HepG2 (cell line): ENCODE results near the gene CPEB3. TPM values are rescaled to one million over a fixed set of nuclear protein-coding genes. Genes with fewer than 3 reads are reported as not detected.

ENCODE experiments used
- ATF6 ChIP-seq: sonication (generic); formaldehyde crosslinking; conservative IDR thresholded peaks from 2 replicates; pipeline ENCODE4 v1.4.0; 2020; ENCODE audit warnings: missing genetic modification reagents
- CBX5 ChIP-seq: sonication (generic); formaldehyde crosslinking; IDR thresholded peaks from 2 replicates; pipeline ENCODE4 v1.4.0; 2020; ENCODE audit warnings: missing genetic modification reagents, borderline replicate concordance
- DR1 ChIP-seq: sonication (generic); formaldehyde crosslinking; IDR thresholded peaks from 2 replicates; pipeline ENCODE4 v1.8.0; 2021; ENCODE audit warnings: mild to moderate bottlenecking, missing genetic modification reagents, inconsistent platforms
- ETV5 ChIP-seq: IDR thresholded peaks from 2 replicates; pipeline ENCODE4 v1.6.1; 2018; ENCODE audit warnings: missing biosample characterization, missing genetic modification reagents, inconsistent platforms, borderline replicate concordance
- FOXA1 ChIP-seq, 2 experiments: fragments of 450-650 bp in 1 of 2; sonication (generic) in 1 of 2; formaldehyde crosslinking in 1 of 2; IDR thresholded peaks; 2 replicates each; pipeline versions ENCODE4 v1.4.0 to v1.6.1; 2016 to 2020; ENCODE audit warnings: missing genetic modification reagents in 1 of 2
- FOXO1 ChIP-seq: sonication (generic); formaldehyde crosslinking; IDR thresholded peaks from 2 replicates; pipeline ENCODE4 v1.4.0; 2020; ENCODE audit warnings: missing genetic modification reagents
- GABPA ChIP-seq, 2 experiments: IDR thresholded peaks; 2 replicates each; pipeline ENCODE4 v1.6.1; 2011 to 2016; ENCODE audit warnings: low read depth in 2 of 2, low read length in 1 of 2, missing biosample characterization in 1 of 2, missing genetic modification characterization in 1 of 2
- HDAC1 ChIP-seq: sonication (generic); formaldehyde crosslinking; IDR thresholded peaks from 2 replicates; pipeline ENCODE4 v1.5.1; 2020; ENCODE audit warnings: mild to moderate bottlenecking, missing genetic modification reagents
- ISX ChIP-seq: sonication (generic); formaldehyde crosslinking; conservative IDR thresholded peaks from 2 replicates; pipeline ENCODE4 v1.5.0; 2020; ENCODE audit warnings: missing genetic modification reagents
- KMT2B ChIP-seq: IDR thresholded peaks from 2 replicates; pipeline ENCODE4 v1.6.1; 2016; ENCODE audit warnings: missing genetic modification reagents, missing compliant biosample characterization
- MAFK ChIP-seq, 2 experiments: IDR thresholded peaks in 1 of 2; conservative IDR thresholded peaks in 1 of 2; 2 replicates each; pipeline ENCODE4 v1.6.1; 2011; ENCODE audit warnings: improper control_type of control experiment in 2 of 2, low read length in 2 of 2
- MBD4 ChIP-seq: IDR thresholded peaks from 2 replicates; pipeline ENCODE4 v1.6.1; 2012; ENCODE audit warnings: low read length, inconsistent platforms, borderline replicate concordance
- NR2F6 ChIP-seq, 2 experiments: IDR thresholded peaks; 2 replicates each; pipeline ENCODE4 v1.6.1; 2016; ENCODE audit warnings: antibody characterized with exemption in 1 of 2, mild to moderate bottlenecking in 1 of 2
- RFXAP ChIP-seq: sonication (generic); formaldehyde crosslinking; IDR thresholded peaks from 2 replicates; pipeline ENCODE4 v1.4.0; 2020; ENCODE audit warnings: missing genetic modification reagents, borderline replicate concordance
- TP53 ChIP-seq: sonication (generic); formaldehyde crosslinking; conservative IDR thresholded peaks from 2 replicates; pipeline ENCODE4 v1.4.0; 2020; ENCODE audit warnings: missing genetic modification reagents
- ZBTB42 ChIP-seq: sonication (generic); formaldehyde crosslinking; IDR thresholded peaks from 2 replicates; pipeline ENCODE4 v1.5.0; 2020; ENCODE audit warnings: mild to moderate bottlenecking, missing genetic modification reagents
- ZMYM3 ChIP-seq: sonication (generic); formaldehyde crosslinking; IDR thresholded peaks from 2 replicates; pipeline ENCODE4 v1.5.1; 2020; ENCODE audit warnings: mild to moderate bottlenecking, missing genetic modification reagents
- ZNF441 ChIP-seq: sonication (generic); formaldehyde crosslinking; IDR thresholded peaks from 2 replicates; pipeline ENCODE4 v1.7.0; 2021; ENCODE audit warnings: missing genetic modification reagents, borderline replicate concordance
- ZNF547 ChIP-seq: sonication (generic); formaldehyde crosslinking; IDR thresholded peaks from 2 replicates; pipeline ENCODE4 v1.5.1; 2020; ENCODE audit warnings: mild to moderate bottlenecking, missing genetic modification reagents
- ZNF549 ChIP-seq: sonication (generic); formaldehyde crosslinking; IDR thresholded peaks from 2 replicates; pipeline ENCODE4 v1.5.0; 2020; ENCODE audit warnings: missing genetic modification reagents
- ZNF629 ChIP-seq: sonication (generic); formaldehyde crosslinking; conservative IDR thresholded peaks from 2 replicates; pipeline ENCODE4 v1.5.0; 2020; ENCODE audit warnings: missing genetic modification reagents
- ZNF674 ChIP-seq: sonication (generic); formaldehyde crosslinking; IDR thresholded peaks from 2 replicates; pipeline ENCODE4 v1.5.0; 2020; ENCODE audit warnings: low read depth, mild to moderate bottlenecking, missing genetic modification reagents
- polyA plus RNA-seq, 8 experiments: library from polyadenylated mRNA; depleted of rRNA in 3 of 8; stranded (reverse) in 7 of 8; unstranded in 1 of 8; fragments of >200 nt; fragmentation: Illumina TruSeq in 4 of 8; extraction: Trizol in 4 of 8; gene quantifications; 2 replicates each; pipeline versions ENCODE4 v1.2.1 to v1.2.3, GENCODE V29; 2011 to 2016; ENCODE audit warnings: low read depth in 4 of 8, missing spikeins in 1 of 8, mixed read lengths in 1 of 8; ENCODE audit not compliant: insufficient read depth in 1 of 8
- total RNA-seq, 5 experiments: library from RNA; depleted of rRNA; stranded (reverse); fragments of >200 nt; fragmentation: Illumina TruSeq; extraction: Trizol; gene quantifications; 2 replicates each; pipeline ENCODE4 v1.2.3, GENCODE V29; 2016; ENCODE audit warnings: low read depth in 1 of 5
- TF ChIP-seq, protein P1 (sequence below): fragments of 450-650 bp; IDR thresholded peaks from 2 replicates; pipeline ENCODE4 v1.6.1; 2017; ENCODE audit warnings: mild to moderate bottlenecking
- TF ChIP-seq, protein P2 (sequence below): sonication (generic); formaldehyde crosslinking; IDR thresholded peaks from 2 replicates; pipeline ENCODE4 v1.4.0; 2020; ENCODE audit warnings: missing genetic modification reagents, borderline replicate concordance

The CPEB3 gene
- total and polyA plus RNA-seq, 2 of the 13 experiments (the other 11 are each of a cell fraction or from before 2014, with no cell fraction given): 0.66 to 0.70 TPM

DNA sequence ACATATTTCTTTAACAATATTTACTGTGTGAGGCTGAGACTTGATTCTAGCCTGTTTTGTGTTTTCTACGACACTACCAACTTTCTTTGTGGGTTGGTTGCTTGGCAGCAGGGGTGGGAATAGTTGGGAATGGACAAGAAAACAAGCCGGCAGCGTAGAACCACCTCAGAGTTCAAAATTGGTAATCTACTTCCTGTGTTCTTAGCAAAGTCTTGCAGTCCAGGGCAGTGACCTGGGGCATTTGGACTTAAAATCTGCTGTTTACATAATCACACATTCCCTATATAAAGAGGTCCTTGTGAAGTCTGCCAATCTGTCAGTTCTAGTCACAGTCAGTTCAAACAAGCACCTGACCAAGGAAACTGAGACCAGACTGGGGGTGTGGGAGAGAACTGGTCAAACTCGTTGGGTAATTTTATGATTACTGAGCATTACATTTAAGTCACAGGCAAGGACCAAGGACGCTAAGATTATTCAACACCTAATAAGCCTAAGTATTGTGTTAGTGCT lies 167.9 kb downstream of the CPEB3 start (continued):
- no peak for TF ChIP-seq RFXAP (CRISPR knock-in tag)
- TF ChIP-seq, protein P1, sequence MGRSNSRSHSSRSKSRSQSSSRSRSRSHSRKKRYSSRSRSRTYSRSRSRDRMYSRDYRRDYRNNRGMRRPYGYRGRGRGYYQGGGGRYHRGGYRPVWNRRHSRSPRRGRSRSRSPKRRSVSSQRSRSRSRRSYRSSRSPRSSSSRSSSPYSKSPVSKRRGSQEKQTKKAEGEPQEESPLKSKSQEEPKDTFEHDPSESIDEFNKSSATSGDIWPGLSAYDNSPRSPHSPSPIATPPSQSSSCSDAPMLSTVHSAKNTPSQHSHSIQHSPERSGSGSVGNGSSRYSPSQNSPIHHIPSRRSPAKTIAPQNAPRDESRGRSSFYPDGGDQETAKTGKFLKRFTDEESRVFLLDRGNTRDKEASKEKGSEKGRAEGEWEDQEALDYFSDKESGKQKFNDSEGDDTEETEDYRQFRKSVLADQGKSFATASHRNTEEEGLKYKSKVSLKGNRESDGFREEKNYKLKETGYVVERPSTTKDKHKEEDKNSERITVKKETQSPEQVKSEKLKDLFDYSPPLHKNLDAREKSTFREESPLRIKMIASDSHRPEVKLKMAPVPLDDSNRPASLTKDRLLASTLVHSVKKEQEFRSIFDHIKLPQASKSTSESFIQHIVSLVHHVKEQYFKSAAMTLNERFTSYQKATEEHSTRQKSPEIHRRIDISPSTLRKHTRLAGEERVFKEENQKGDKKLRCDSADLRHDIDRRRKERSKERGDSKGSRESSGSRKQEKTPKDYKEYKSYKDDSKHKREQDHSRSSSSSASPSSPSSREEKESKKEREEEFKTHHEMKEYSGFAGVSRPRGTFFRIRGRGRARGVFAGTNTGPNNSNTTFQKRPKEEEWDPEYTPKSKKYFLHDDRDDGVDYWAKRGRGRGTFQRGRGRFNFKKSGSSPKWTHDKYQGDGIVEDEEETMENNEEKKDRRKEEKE: no peak
- TF ChIP-seq, protein P2, sequence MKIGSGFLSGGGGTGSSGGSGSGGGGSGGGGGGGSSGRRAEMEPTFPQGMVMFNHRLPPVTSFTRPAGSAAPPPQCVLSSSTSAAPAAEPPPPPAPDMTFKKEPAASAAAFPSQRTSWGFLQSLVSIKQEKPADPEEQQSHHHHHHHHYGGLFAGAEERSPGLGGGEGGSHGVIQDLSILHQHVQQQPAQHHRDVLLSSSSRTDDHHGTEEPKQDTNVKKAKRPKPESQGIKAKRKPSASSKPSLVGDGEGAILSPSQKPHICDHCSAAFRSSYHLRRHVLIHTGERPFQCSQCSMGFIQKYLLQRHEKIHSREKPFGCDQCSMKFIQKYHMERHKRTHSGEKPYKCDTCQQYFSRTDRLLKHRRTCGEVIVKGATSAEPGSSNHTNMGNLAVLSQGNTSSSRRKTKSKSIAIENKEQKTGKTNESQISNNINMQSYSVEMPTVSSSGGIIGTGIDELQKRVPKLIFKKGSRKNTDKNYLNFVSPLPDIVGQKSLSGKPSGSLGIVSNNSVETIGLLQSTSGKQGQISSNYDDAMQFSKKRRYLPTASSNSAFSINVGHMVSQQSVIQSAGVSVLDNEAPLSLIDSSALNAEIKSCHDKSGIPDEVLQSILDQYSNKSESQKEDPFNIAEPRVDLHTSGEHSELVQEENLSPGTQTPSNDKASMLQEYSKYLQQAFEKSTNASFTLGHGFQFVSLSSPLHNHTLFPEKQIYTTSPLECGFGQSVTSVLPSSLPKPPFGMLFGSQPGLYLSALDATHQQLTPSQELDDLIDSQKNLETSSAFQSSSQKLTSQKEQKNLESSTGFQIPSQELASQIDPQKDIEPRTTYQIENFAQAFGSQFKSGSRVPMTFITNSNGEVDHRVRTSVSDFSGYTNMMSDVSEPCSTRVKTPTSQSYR (CRISPR knock-in tag): no peak
- TF ChIP-seq DR1 (CRISPR knock-in tag): no peak
- TF ChIP-seq MBD4: no peak
- no peak for TF ChIP-seq ZMYM3
- no peak; the same call in 1 of the 2 replicates for TF ChIP-seq KMT2B (CRISPR knock-in tag)
- TF ChIP-seq ISX (CRISPR knock-in tag): 0 out of 2 replicates have a peak, but pooled peaks have one; percentile 0
- no peak for TF ChIP-seq ZBTB42 (CRISPR knock-in tag)
- TF ChIP-seq CBX5 (CRISPR knock-in tag): no peak
- peak; percentile 93; the same call in 1 of the 2 replicates for TF ChIP-seq ETV5 (CRISPR knock-in tag)
- peak; percentile 71; the same call in 1 of the 2 replicates for TF ChIP-seq FOXO1
- TF ChIP-seq HDAC1: peak; percentile 70
- no peak for TF ChIP-seq FOXA1 (IDR thresholded peaks at IDR 0.05)
- TF ChIP-seq FOXA1 (CRISPR knock-in tag; IDR thresholded peaks at IDR 0.05): peak; percentile 84
- TF ChIP-seq MAFK (conservative IDR thresholded peaks at IDR 0.05 in 1 of 2, IDR thresholded peaks at IDR 0.05 in 1 of 2; ENCODE audit: low read length in 2 of 2): 0 out of 4 replicates have a peak, but pooled peaks of 1 of the 2 experiments have one; percentile 2
- no peak for TF ChIP-seq ZNF549 (CRISPR knock-in tag)
- TF ChIP-seq ZNF674: no peak
- TF ChIP-seq TP53 (CRISPR knock-in tag): no peak
- TF ChIP-seq ZNF629 (CRISPR knock-in tag): no peak
- TF ChIP-seq GABPA (IDR thresholded peaks at IDR 0.05; ENCODE audit: low read depth, low read length): no peak
- TF ChIP-seq GABPA (CRISPR knock-in tag; IDR thresholded peaks at IDR 0.05; ENCODE audit: low read depth): peak; percentile 57; the same call in 1 of the 2 replicates
- TF ChIP-seq ZNF441 (CRISPR knock-in tag): no peak
- TF ChIP-seq ATF6 (CRISPR knock-in tag): no peak
- no peak for TF ChIP-seq ZNF547 (CRISPR knock-in tag)
- peak; percentile 91 for TF ChIP-seq NR2F6 (IDR thresholded peaks at IDR 0.05)
- TF ChIP-seq NR2F6 (CRISPR knock-in tag; IDR thresholded peaks at IDR 0.05): peak; percentile 95
